Activated CD8-positive, alpha-beta memory T cell treated with anti-CD3 and anti-CD28 coated beads for 4 hours (primary cell): Measurements from ENCODE around the gene ANP32B.

Source experiments
- DNase-seq, 2 donors: peaks; one replicate each; pipeline ENCODE4 v3.0.0-alpha.2; 2020; ENCODE audit warnings: low read depth in 2 of 2

Gene ANP32B

DNA sequence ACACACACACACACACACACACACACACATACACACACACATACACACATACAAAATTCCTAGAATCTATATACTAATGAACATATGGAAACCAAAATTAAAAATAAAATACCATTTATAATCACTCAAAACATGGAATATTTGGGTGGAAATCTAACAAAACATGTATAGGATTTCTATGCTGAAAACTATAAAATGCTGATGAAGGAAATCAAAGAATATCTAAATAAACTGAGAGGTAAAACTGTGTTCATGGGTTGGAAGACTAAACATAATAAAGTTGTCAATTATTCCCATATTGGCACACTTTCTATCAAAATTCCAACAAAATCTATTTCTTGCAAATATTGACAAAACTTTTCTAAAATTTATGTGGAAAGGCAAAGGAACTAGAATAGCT lies 48.0 kb downstream of the ANP32B start:
- DNase-seq, result no peak

DNA sequence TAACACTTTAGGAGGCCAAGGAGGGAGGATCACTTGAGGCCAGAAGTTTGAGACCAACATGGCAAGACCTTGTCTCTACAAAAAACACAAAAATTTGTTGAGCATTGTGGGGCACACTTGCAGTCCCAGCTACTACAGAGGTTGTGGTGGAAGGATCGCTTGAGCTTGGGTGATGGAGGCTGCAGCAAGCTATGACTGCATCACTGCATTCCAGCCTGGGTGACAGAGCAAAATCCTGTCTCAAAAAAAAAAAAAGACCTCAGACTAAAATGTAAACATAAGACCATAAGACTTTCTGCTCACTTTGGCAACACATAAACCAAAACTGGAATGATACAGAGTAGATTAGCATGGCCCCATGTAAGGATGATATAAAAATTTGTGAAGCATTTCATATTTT lies 48.8 kb downstream of the ANP32B start:
- DNase-seq, result no peak

GRCh38 chr9:98034593-98035546 lies 51.7 kb downstream of the ANP32B start:
- peak; percentile 80 to 81 for DNase-seq

DNA sequence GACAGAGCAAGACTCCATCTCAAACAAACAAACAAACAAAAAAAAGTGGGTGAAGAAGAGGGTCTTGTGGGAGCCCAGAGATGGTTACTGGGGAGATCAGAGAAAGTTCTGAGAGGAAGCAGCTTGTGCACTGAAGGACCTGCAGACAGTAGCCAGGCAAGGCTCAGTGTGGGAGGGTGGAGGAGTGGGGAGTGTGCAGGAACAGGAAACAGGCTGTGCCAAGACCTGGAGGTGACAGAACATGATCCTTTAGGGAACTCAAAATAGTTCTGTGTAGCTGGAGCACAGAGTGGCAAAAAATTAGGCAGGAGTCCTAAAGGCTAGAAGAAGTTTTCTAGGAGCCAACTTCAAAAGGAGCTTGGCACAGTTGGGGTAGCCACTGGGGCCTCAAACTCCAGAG lies 54.2 kb downstream of the ANP32B start:
- no peak for DNase-seq

GRCh38 chr9:98038958-98039357 lies 55.8 kb downstream of the ANP32B start:
- no peak for DNase-seq

GRCh38 chr9:98039607-98040017 lies 56.5 kb downstream of the ANP32B start:
- no peak for DNase-seq

DNA sequence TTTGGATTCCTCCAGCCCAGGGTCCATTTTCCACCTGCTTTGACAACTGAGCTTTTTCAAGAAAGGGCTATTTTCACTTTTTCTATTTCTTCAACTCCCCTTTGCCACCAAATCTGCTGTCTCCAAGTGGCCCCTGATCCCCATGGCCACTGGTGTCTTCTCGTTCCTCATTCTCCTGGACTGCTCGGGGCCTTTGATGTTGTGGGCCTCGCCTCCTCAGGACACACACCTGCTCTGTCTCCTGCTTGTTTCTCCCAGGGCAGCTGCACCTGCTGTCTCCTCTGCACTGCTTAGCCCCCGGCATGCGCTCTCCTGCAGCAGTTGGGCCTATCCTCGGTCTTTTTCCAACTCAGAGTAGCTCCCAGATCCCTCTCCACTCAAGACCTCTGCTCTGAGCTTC lies 57.1 kb downstream of the ANP32B start:
- DNase-seq, result no peak

GRCh38 chr9:98043915-98044314 lies 60.8 kb downstream of the ANP32B start:
- no peak for DNase-seq

DNA sequence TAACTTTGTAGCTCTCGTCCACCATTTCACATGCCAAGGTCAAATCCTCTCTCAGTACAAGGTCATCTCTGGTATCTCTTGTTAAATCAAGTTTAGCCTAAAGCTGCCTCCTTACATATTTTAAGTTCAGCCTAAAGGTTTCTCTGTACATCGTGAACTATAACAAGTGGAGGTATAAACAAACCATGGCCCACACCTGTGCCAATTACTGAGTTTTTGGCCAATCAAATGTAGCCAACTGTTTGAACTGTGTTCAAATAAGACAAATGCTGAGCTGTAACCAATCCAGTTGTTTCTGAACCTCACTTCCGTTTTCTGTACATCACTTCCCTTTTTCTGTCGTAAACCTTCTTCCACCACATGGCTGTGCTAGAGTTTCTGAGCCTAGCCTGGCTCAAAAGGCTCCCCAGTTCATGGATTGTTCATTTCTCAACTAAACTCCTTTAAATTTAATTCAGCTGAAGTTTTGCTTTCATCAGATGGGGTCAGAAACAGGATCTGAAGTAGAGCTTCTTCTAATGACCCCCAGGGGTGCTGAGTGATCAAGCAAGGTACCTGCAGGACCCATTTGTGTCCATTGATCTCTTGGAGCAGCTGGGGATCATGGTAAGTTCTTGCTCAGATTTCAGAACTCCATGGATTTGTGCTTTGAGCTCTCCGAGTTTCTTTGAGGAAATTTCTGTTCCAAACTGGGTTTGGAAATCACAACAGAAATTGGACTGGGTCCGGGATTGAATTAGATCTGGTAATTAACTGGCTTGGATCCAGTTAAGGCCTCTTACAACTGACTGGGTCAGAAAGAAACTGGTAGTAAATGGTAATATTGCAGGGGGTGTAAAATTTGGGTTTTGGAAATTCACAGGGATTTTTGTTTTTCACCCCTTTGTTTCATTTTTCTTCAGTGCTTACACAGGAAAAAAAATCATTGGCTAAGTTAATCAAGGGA lies 62.4 kb downstream of the ANP32B start:
- DNase-seq, result no peak

DNA sequence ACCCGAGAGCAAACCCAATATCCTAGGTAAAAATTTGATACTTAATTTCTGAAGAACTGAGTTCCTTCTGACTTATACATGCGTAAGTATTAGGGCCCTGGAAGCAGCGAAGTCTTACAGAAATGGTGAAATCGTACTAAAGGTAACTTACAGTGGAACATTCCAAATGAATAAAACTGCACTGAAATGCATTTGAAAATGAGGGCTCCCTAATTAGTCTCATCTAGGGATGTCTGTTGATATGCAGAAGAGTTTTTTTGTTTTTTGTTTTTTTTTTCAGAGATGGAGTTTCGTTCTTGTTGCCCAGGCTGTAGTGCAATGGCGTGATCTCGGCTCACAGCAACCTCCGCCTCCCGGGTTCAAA lies 63.0 kb downstream of the ANP32B start:
- DNase-seq, result no peak

DNA sequence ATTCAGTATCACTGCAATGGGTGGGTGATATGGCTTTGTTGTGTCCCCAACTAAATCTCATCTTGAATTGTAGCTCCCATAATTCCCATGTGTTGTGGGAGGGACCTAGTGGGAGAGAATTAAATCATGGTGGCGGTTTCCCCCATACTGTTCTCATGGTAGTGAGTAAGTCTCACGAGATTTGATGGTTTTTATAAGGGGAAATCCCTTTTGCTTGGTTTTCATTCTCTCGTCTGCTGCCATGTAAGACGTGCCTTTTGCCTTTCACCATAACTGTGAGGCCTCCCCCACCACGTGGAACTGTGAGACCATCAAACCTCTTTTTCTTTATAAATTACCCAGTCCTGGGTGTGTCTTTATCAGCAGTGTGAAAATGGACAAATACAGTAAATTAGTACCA lies 63.9 kb downstream of the ANP32B start:
- no peak for DNase-seq

- DNase-seq, result no peak
Measured at GRCh38 chr9:98049288-98050072, 66.3 kb downstream of the ANP32B start.

GRCh38 chr9:98050351-98050750 lies 67.2 kb downstream of the ANP32B start:
- no peak for DNase-seq

- no peak for DNase-seq
Measured at GRCh38 chr9:98054376-98054951, 71.3 kb downstream of the ANP32B start.

DNA sequence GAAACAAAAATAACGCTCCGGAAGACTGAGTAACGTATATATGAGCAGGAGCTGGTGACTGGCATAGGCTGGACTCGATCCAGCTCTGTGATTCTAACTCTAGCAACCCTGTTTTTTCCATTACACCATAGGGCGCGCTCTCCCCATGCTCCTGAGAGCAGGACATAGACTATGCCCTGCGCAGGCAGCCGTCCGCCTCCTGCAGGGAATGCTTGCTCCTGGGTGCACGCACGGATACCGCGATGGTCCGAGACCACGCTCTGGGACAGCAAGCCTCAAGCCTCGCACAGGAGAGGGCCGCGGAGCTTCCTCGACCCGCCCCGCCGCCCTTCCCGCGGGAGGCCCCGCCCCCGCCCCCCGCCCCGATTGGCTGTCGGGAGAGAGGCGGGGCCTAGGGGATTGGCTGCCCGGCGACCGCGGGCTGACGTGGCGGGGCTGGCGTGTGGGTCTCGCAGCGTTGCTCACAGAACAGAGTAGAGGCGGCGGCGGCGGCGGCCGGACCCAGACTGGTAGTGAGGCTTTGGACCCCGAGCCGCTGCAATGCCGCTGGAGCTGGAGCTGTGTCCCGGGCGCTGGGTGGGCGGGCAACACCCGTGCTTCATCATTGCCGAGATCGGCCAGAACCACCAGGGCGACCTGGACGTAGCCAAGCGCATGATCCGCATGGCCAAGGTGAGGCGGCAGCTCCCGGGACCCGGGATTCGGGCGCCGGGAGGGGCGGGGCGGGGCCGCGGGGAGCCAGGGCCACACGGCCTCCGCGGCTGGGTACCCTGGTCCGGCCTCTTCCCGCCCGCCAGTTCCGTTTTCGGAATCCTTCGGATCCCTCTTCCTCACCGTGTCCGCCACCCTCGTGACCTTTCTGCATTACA lies 73.4 kb downstream of the ANP32B start, which contains the start of gene NANS:
Gene NANS (plus strand): TSS at position 464 of the 869 bp plus-strand sequence. CDS start 77 bp downstream, at position 541.
- peak; percentile 79 to 83 for DNase-seq

GRCh38 chr9:98057138-98057799 lies 74.1 kb downstream of the ANP32B start:
- no peak for DNase-seq

GRCh38 chr9:98062161-98062560 lies 79.0 kb downstream of the ANP32B start:
- no peak for DNase-seq

DNA sequence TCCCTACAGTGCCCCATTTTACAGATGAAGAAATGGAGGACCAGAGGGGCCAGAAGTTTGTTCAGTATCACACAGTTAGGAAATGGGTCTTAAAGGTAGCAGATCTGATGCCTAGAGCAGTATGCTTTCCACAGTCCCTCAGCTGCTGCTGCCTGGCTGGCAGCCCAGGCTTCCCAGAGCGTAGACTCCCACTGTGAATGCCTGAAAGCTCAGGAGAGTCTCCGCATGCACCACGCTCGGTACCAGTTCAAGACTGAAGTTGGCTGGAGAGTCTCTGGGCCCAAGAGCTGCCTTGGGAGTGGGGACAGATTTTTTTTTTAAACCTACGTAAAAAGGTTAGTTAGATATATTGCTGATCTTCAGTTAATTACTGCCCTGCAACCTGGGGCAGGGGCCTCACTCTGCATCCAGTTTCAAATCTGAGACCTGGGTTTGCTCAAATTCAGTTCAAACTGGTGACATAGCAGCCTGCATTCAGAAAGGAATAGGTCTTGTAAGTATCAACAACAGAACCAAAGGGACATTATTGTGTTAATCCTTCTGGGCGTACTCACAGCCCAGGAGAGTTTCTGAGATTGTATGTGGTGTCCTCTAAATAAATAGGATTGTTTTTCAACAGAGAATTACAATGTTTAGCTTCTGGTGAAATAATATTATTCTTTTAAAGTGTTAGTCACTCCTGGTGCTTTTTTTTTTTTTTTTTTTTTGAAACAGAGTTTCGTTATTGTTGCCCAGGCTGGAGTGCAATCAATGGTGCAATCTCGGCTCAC lies 81.7 kb downstream of the ANP32B start:
- no peak for DNase-seq
